PC-9 (cell line): ENCODE results near the gene PKD1L1.

Experiments used
- EZH2 ChIP-seq: fragments of 200-600 bp; sonication (generic); IDR thresholded peaks from 2 replicates; pipeline ENCODE4 v1.8.0; 2017; ENCODE audit warnings: antibody characterized with exemption, low read depth
- TF ChIP-seq, protein P1 (sequence below): fragments of 200-600 bp; sonication (generic); conservative IDR thresholded peaks from 2 replicates; pipeline ENCODE4 v1.6.1; 2017; ENCODE audit warnings: mixed run types, antibody characterized with exemption, mild to moderate bottlenecking, moderate library complexity

DNA sequence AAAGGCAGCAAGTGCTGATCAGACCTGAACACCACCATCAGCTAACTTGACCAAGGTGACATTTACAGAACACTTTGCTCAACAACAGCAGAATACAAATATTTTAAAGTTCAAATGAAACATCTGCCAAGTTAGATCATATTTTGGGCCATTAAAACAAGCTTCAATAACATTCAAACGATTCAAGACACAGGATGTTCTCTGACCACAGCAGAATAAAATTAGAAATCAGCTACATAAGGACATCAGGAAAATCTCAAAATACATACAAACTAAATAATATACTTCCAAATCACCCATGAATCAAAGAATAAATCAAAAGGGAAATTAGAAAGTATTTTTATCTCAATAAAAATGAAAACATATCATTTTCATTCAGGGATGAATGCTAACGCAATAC lies 173.0 kb downstream of the PKD1L1 start:
- TF ChIP-seq, protein P1, sequence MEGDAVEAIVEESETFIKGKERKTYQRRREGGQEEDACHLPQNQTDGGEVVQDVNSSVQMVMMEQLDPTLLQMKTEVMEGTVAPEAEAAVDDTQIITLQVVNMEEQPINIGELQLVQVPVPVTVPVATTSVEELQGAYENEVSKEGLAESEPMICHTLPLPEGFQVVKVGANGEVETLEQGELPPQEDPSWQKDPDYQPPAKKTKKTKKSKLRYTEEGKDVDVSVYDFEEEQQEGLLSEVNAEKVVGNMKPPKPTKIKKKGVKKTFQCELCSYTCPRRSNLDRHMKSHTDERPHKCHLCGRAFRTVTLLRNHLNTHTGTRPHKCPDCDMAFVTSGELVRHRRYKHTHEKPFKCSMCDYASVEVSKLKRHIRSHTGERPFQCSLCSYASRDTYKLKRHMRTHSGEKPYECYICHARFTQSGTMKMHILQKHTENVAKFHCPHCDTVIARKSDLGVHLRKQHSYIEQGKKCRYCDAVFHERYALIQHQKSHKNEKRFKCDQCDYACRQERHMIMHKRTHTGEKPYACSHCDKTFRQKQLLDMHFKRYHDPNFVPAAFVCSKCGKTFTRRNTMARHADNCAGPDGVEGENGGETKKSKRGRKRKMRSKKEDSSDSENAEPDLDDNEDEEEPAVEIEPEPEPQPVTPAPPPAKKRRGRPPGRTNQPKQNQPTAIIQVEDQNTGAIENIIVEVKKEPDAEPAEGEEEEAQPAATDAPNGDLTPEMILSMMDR: no peak
- no peak for TF ChIP-seq EZH2
